ENCODE data around the gene LYRM2.

- TF ChIP-seq, protein P1, sequence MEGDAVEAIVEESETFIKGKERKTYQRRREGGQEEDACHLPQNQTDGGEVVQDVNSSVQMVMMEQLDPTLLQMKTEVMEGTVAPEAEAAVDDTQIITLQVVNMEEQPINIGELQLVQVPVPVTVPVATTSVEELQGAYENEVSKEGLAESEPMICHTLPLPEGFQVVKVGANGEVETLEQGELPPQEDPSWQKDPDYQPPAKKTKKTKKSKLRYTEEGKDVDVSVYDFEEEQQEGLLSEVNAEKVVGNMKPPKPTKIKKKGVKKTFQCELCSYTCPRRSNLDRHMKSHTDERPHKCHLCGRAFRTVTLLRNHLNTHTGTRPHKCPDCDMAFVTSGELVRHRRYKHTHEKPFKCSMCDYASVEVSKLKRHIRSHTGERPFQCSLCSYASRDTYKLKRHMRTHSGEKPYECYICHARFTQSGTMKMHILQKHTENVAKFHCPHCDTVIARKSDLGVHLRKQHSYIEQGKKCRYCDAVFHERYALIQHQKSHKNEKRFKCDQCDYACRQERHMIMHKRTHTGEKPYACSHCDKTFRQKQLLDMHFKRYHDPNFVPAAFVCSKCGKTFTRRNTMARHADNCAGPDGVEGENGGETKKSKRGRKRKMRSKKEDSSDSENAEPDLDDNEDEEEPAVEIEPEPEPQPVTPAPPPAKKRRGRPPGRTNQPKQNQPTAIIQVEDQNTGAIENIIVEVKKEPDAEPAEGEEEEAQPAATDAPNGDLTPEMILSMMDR (IDR thresholded peaks at IDR 0.05): no peak
- TF ChIP-seq POLR2A (IDR thresholded peaks at IDR 0.05) (no peak), EP300 (IDR thresholded peaks at IDR 0.05) (no peak), POLR2AphosphoS5 (IDR thresholded peaks at IDR 0.05) (no peak)
These were observed 22.0 kb downstream of the LYRM2 start for GRCh38 chr6:89616531-89616930.
